HEK293 (cell line): Measurements from ENCODE around the gene GTSE1.

Experiments used
- BCL11B ChIP-seq: fragments of 450-650 bp; formaldehyde crosslinking; IDR thresholded peaks from 2 replicates; pipeline ENCODE4 v1.5.1; 2016; ENCODE audit warnings: low read depth, missing biosample characterization, missing genetic modification characterization
- CTCF ChIP-seq: fragments of 450-650 bp; formaldehyde crosslinking; IDR thresholded peaks from 2 replicates; pipeline ENCODE4 v1.5.1; 2016; ENCODE audit warnings: missing biosample characterization, missing genetic modification characterization
- ELK4 ChIP-seq: IDR thresholded peaks from 2 replicates; pipeline ENCODE4 v1.6.1; 2011; ENCODE audit warnings: mild to moderate bottlenecking, low read depth, low read length, borderline replicate concordance
- PRDM4 ChIP-seq: fragments of 450-650 bp; formaldehyde crosslinking; IDR thresholded peaks from 2 replicates; pipeline ENCODE4 v1.5.1; 2017; ENCODE audit warnings: missing biosample characterization, missing genetic modification characterization
- SALL2 ChIP-seq: fragments of 450-650 bp; formaldehyde crosslinking; IDR thresholded peaks from 2 replicates; pipeline ENCODE4 v1.5.0; 2017; ENCODE audit warnings: missing biosample characterization, mild to moderate bottlenecking, missing genetic modification characterization, borderline replicate concordance
- ZBTB17 ChIP-seq: fragments of 450-650 bp; formaldehyde crosslinking; IDR thresholded peaks from 2 replicates; pipeline ENCODE4 v1.5.1; 2016; ENCODE audit warnings: missing biosample characterization, missing genetic modification characterization
- ZBTB20 ChIP-seq: fragments of 450-650 bp; formaldehyde crosslinking; IDR thresholded peaks from 2 replicates; pipeline ENCODE4 v1.5.1; 2016; ENCODE audit warnings: missing biosample characterization, missing genetic modification characterization
- ZBTB6 ChIP-seq: fragments of 450-650 bp; formaldehyde crosslinking; IDR thresholded peaks from 2 replicates; pipeline ENCODE4 v1.5.1; 2017; ENCODE audit warnings: missing biosample characterization, missing genetic modification characterization
- ZFP69B ChIP-seq: fragments of 450-650 bp; formaldehyde crosslinking; IDR thresholded peaks from 2 replicates; pipeline ENCODE4 v1.5.1; 2016; ENCODE audit warnings: missing biosample characterization, missing genetic modification characterization
- ZNF223 ChIP-seq: fragments of 450-650 bp; formaldehyde crosslinking; IDR thresholded peaks from 2 replicates; pipeline ENCODE4 v1.5.1; 2016; ENCODE audit warnings: missing biosample characterization, missing genetic modification characterization
- ZNF280D ChIP-seq: fragments of 450-650 bp; formaldehyde crosslinking; IDR thresholded peaks from 2 replicates; pipeline ENCODE4 v1.5.1; 2016; ENCODE audit warnings: missing biosample characterization, missing genetic modification characterization
- ZNF354C ChIP-seq: fragments of 450-650 bp; formaldehyde crosslinking; IDR thresholded peaks from 2 replicates; pipeline ENCODE4 v1.5.1; 2016; ENCODE audit warnings: missing biosample characterization, missing genetic modification characterization, low read depth, borderline replicate concordance
- ZNF473 ChIP-seq: fragments of 450-650 bp; formaldehyde crosslinking; IDR thresholded peaks from 2 replicates; pipeline ENCODE4 v1.5.1; 2017; ENCODE audit warnings: missing biosample characterization, missing genetic modification characterization
- ZNF530 ChIP-seq: fragments of 450-650 bp; formaldehyde crosslinking; IDR thresholded peaks from 2 replicates; pipeline ENCODE4 v1.5.1; 2016; ENCODE audit warnings: low read depth, missing biosample characterization, missing genetic modification characterization
- ZNF558 ChIP-seq: fragments of 450-650 bp; formaldehyde crosslinking; IDR thresholded peaks from 2 replicates; pipeline ENCODE4 v1.5.1; 2016; ENCODE audit warnings: missing biosample characterization, missing genetic modification characterization
- ZNF624 ChIP-seq: fragments of 450-650 bp; formaldehyde crosslinking; IDR thresholded peaks from 2 replicates; pipeline ENCODE4 v1.5.1; 2017; ENCODE audit warnings: missing biosample characterization, missing genetic modification characterization
- ZNF704 ChIP-seq: fragments of 450-650 bp; formaldehyde crosslinking; IDR thresholded peaks from 2 replicates; pipeline ENCODE4 v1.5.1; 2016; ENCODE audit warnings: missing biosample characterization, missing genetic modification characterization
- ZSCAN30 ChIP-seq: fragments of 450-650 bp; IDR thresholded peaks from 2 replicates; pipeline ENCODE4 v1.5.1; 2018; ENCODE audit warnings: missing biosample characterization, mild to moderate bottlenecking, missing genetic modification characterization, moderate library complexity

The GTSE1 gene

GRCh38 chr22:46371623-46372226, 75.1 kb downstream of the GTSE1 start (continued):
- no peak for TF ChIP-seq ZBTB6 (tag by site-specific recombination)
- TF ChIP-seq ZNF473: no peak
- no peak for TF ChIP-seq ZNF530 (tag by site-specific recombination)
- no peak for TF ChIP-seq ZBTB20
- TF ChIP-seq ZBTB17: peak; percentile 92
- TF ChIP-seq ZFP69B: no peak
- no peak for TF ChIP-seq ZNF624 (tag by site-specific recombination)
- no peak for TF ChIP-seq CTCF
- TF ChIP-seq ZNF558 (tag by site-specific recombination): no peak
- TF ChIP-seq ZNF354C: no peak
- 0 out of 2 replicates have a peak, but pooled peaks have one; percentile 2 for TF ChIP-seq SALL2 (tag by site-specific recombination)
- TF ChIP-seq ZNF704 (tag by site-specific recombination): no peak
- no peak for TF ChIP-seq PRDM4 (tag by site-specific recombination)
- no peak for TF ChIP-seq BCL11B (tag by site-specific recombination)
- TF ChIP-seq ZNF223 (tag by site-specific recombination): no peak
- no peak for TF ChIP-seq ZNF280D (tag by site-specific recombination)
- no peak for TF ChIP-seq ELK4
- TF ChIP-seq ZSCAN30: no peak
